Fibroblast of skin of right quadriceps (primary cell): ENCODE results near the gene ANO1.

Source experiments
- DNase-seq: peaks from one replicate; pipeline ENCODE4 v3.0.0-alpha.2; 2013

ANO1 gene

GRCh38 chr11:70117567-70118145 lies 39.5 kb downstream of the ANO1 start:
- DNase-seq: no peak

- no peak for DNase-seq
Observed at GRCh38 chr11:70118642-70119041, 40.5 kb downstream of the ANO1 start.

GRCh38 chr11:70119502-70119901 lies 41.4 kb downstream of the ANO1 start:
- DNase-seq: no peak

GRCh38 chr11:70120674-70121073 lies 42.6 kb downstream of the ANO1 start:
- no peak for DNase-seq

- no peak for DNase-seq
Observed at GRCh38 chr11:70122490-70123198, 44.5 kb downstream of the ANO1 start.

- DNase-seq: no peak
Observed at GRCh38 chr11:70123711-70124110, 45.6 kb downstream of the ANO1 start.

GRCh38 chr11:70124321-70125000 lies 46.3 kb downstream of the ANO1 start:
- DNase-seq: no peak

- DNase-seq: no peak
Observed at GRCh38 chr11:70126494-70126893, 48.4 kb downstream of the ANO1 start.

- DNase-seq: peak; percentile 60
Observed at GRCh38 chr11:70127653-70128434, 49.7 kb downstream of the ANO1 start.

GRCh38 chr11:70128435-70128906 lies 50.4 kb downstream of the ANO1 start:
- peak; percentile 15 for DNase-seq

- DNase-seq: no peak
Observed at GRCh38 chr11:70129051-70129592, 51.0 kb downstream of the ANO1 start.

GRCh38 chr11:70130636-70131035 lies 52.5 kb downstream of the ANO1 start:
- DNase-seq: no peak

GRCh38 chr11:70131606-70132190 lies 53.6 kb downstream of the ANO1 start:
- no peak for DNase-seq

- no peak for DNase-seq
Observed at GRCh38 chr11:70132641-70133040, 54.5 kb downstream of the ANO1 start.

GRCh38 chr11:70133771-70134335 lies 55.7 kb downstream of the ANO1 start:
- DNase-seq: no peak

- DNase-seq: no peak
Observed at GRCh38 chr11:70134490-70134889, 56.4 kb downstream of the ANO1 start.

- no peak for DNase-seq
Observed at GRCh38 chr11:70135142-70135541, 57.0 kb downstream of the ANO1 start.

- no peak for DNase-seq
Observed at GRCh38 chr11:70135625-70136059, 57.5 kb downstream of the ANO1 start.

GRCh38 chr11:70137383-70137782 lies 59.3 kb downstream of the ANO1 start:
- no peak for DNase-seq

GRCh38 chr11:70138403-70138802 lies 60.3 kb downstream of the ANO1 start:
- no peak for DNase-seq

- DNase-seq: no peak
Observed at GRCh38 chr11:70139785-70140410, 61.8 kb downstream of the ANO1 start.
